HEK293 (cell line): ENCODE data around the gene MRPL23.

Experiments
- CTCF ChIA-PET: fragments of 350-600 bp; formaldehyde crosslinking; extraction: SDS; loops from one replicate; lab custom pipeline; 2021; ENCODE audit warnings: antibody characterized with exemption; lab: Yijun Ruan, JAX
- POLR2A ChIA-PET: fragments of 300-600 bp; formaldehyde crosslinking; extraction: SDS; loops from one replicate; lab custom pipeline; 2020; ENCODE audit warnings: antibody characterized with exemption, inconsistent platforms; lab: Yijun Ruan, JAX
- H3K27ac ChIP-seq: fragments of 200-500 bp; sonication (Bioruptor generic); 2 replicates; pipeline ENCODE4 v1.5.1; 2014; ENCODE audit warnings: low read depth, low read length, control low read depth, inconsistent platforms; ENCODE audit errors: extremely low read depth
- H3K36me3 ChIP-seq, 2 experiments: fragments of 200-500 bp in 1 of 2; sonication (Bioruptor generic) in 1 of 2; 1 replicate in 1 of 2; 2 replicates in 1 of 2; pipeline ENCODE4 v1.5.1; 2014 to 2017; ENCODE audit warnings: inconsistent platforms in 2 of 2, low read length in 2 of 2; ENCODE audit not compliant: control insufficient read depth in 2 of 2, insufficient read depth in 1 of 2
- H3K4me1 ChIP-seq: fragments of 200-500 bp; sonication (Bioruptor generic); 2 replicates; pipeline ENCODE4 v1.5.1; 2014; ENCODE audit warnings: mild to moderate bottlenecking, low read length, inconsistent platforms; ENCODE audit not compliant: control insufficient read depth, insufficient read depth
- H3K4me3 ChIP-seq: 2 replicates; pipeline ENCODE4 v1.5.1; 2011; ENCODE audit warnings: low read depth, mild to moderate bottlenecking, control low read depth, low read length, moderate library complexity
- H3K9me3 ChIP-seq: fragments of 200-500 bp; sonication (Bioruptor generic); 2 replicates; pipeline ENCODE4 v1.5.1; 2014; ENCODE audit warnings: low read depth, low read length, inconsistent platforms; ENCODE audit not compliant: control insufficient read depth, insufficient read depth
- BCL11A ChIP-seq: fragments of 450-650 bp; formaldehyde crosslinking; IDR thresholded peaks from 2 replicates; pipeline ENCODE4 v1.5.1; 2016; ENCODE audit warnings: low read depth, missing biosample characterization, missing genetic modification characterization
- HOXC10 ChIP-seq: sonication (generic); formaldehyde crosslinking; IDR thresholded peaks from 2 replicates; pipeline ENCODE4 v1.8.1; 2023; ENCODE audit warnings: mild to moderate bottlenecking, missing genetic modification reagents
- KLF7 ChIP-seq: fragments of 450-650 bp; formaldehyde crosslinking; IDR thresholded peaks from 2 replicates; pipeline ENCODE4 v1.5.1; 2016; ENCODE audit warnings: missing biosample characterization, missing genetic modification characterization, borderline replicate concordance
- OSR2 ChIP-seq: fragments of 450-650 bp; formaldehyde crosslinking; IDR thresholded peaks from 2 replicates; pipeline ENCODE4 v1.5.1; 2016; ENCODE audit warnings: missing biosample characterization, missing genetic modification characterization
- SCRT2 ChIP-seq: fragments of 450-650 bp; formaldehyde crosslinking; IDR thresholded peaks from 2 replicates; pipeline ENCODE4 v1.5.1; 2016; ENCODE audit warnings: missing biosample characterization, missing genetic modification characterization
- TCF7L2 ChIP-seq: IDR thresholded peaks from 2 replicates; pipeline ENCODE4 v1.6.1; 2011; ENCODE audit warnings: low read depth, mild to moderate bottlenecking, inconsistent platforms, low read length, moderate library complexity, borderline replicate concordance
- TRIM28 ChIP-seq: IDR thresholded peaks from 2 replicates; pipeline ENCODE4 v1.6.1; 2011; ENCODE audit warnings: low read length, control low read depth, borderline replicate concordance
- ZFHX2 ChIP-seq: fragments of 450-650 bp; formaldehyde crosslinking; conservative IDR thresholded peaks from 2 replicates; pipeline ENCODE4 v1.5.1; 2016; ENCODE audit warnings: missing biosample characterization, missing genetic modification characterization
- ZFP37 ChIP-seq: fragments of 450-650 bp; formaldehyde crosslinking; IDR thresholded peaks from 2 replicates; pipeline ENCODE4 v1.5.1; 2016; ENCODE audit warnings: missing biosample characterization, missing genetic modification characterization
- ZNF202 ChIP-seq: fragments of 450-650 bp; formaldehyde crosslinking; IDR thresholded peaks from 2 replicates; pipeline ENCODE4 v1.5.1; 2016; ENCODE audit warnings: missing biosample characterization, missing genetic modification characterization, borderline replicate concordance
- ZNF211 ChIP-seq: fragments of 450-650 bp; formaldehyde crosslinking; IDR thresholded peaks from 2 replicates; pipeline ENCODE4 v1.5.1; 2016; ENCODE audit warnings: low read depth, missing biosample characterization, missing genetic modification characterization
- ZNF354C ChIP-seq: fragments of 450-650 bp; formaldehyde crosslinking; IDR thresholded peaks from 2 replicates; pipeline ENCODE4 v1.5.1; 2016; ENCODE audit warnings: missing biosample characterization, missing genetic modification characterization, low read depth, borderline replicate concordance
- ZNF48 ChIP-seq: fragments of 450-650 bp; formaldehyde crosslinking; IDR thresholded peaks from 2 replicates; pipeline ENCODE4 v1.5.1; 2016; ENCODE audit warnings: missing biosample characterization, missing genetic modification characterization
- ZNF514 ChIP-seq: fragments of 450-650 bp; formaldehyde crosslinking; IDR thresholded peaks from 2 replicates; pipeline ENCODE4 v1.5.1; 2016; ENCODE audit warnings: missing biosample characterization, missing genetic modification characterization
- ZNF623 ChIP-seq: fragments of 450-650 bp; formaldehyde crosslinking; IDR thresholded peaks from 2 replicates; pipeline ENCODE4 v1.5.1; 2016; ENCODE audit warnings: missing biosample characterization, missing genetic modification characterization
- ZNF624 ChIP-seq: fragments of 450-650 bp; formaldehyde crosslinking; IDR thresholded peaks from 2 replicates; pipeline ENCODE4 v1.5.1; 2017; ENCODE audit warnings: missing biosample characterization, missing genetic modification characterization
- ZNF768 ChIP-seq: fragments of 450-650 bp; formaldehyde crosslinking; IDR thresholded peaks from 2 replicates; pipeline ENCODE4 v1.5.1; 2018; ENCODE audit warnings: missing biosample characterization, mild to moderate bottlenecking, missing genetic modification characterization
- TF ChIP-seq, protein P1 (sequence below): fragments of 450-650 bp; formaldehyde crosslinking; IDR thresholded peaks from 2 replicates; pipeline ENCODE4 v1.5.1; 2016; ENCODE audit warnings: missing biosample characterization, missing genetic modification characterization, low read depth
- TF ChIP-seq, protein P2 (sequence below): fragments of 450-650 bp; formaldehyde crosslinking; IDR thresholded peaks from 2 replicates; pipeline ENCODE4 v1.5.1; 2017; ENCODE audit warnings: missing biosample characterization, missing genetic modification characterization
- TF ChIP-seq, protein P3 (sequence below): fragments of 450-650 bp; formaldehyde crosslinking; IDR thresholded peaks from 2 replicates; pipeline ENCODE4 v1.5.1; 2016; ENCODE audit warnings: missing biosample characterization, missing genetic modification characterization

Gene MRPL23

DNA sequence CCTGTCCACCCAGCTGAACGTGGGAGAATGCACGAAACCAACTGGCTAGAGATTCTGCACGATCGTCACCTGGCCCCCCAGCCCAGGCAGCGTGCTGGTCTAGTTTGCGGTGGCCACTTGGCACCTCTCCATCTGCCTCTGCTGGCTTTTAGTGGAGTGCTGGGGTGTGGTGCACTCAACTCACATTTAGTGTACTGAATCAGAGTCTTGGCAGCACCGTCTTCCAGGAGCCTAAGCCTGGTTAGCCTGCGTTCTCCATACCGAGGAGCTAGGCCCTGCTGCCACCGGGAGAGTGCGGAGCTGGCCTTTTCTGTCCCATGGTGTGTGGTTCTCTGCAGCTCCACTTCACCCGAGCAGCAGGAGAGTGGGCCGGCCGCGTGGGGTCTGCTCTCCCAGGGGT lies 2.8 kb downstream of the MRPL23 start (continued):
- TF ChIP-seq ZNF354C (tag by site-specific recombination): no peak
- no peak for TF ChIP-seq ZFHX2

DNA sequence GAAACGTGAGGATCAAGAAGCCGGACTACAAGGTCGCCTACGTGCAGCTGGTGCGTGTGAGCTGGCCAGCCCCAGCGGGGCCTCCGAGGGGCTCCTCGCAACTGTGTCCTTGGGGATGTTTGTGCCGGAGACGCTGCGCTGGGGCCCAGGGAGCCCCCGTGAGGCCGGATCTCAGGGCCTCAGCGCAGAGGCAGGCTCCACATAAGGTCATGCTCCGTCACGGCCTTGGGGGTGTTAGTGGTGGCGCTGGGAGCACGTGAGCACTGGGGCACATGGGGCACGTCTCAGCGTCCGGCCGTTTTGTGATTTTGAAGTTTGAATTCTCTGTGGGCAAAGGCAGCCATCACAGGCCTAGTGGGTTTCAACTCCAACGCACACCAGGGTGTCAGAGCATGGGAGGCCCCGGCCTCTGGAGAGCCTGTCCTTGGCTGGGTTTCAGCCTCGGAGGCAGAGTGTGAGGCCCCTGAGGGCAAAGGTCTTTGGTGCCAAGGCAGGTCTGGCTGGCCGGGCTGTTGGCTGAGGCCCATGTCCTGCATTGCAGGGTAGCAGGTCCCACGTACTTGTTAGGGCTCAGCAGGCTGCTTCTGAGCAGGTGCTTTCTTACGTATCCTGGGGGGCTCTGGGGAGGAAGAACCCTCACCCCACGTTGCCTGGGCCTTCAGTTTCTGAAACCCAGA lies 5.8 kb downstream of the MRPL23 start:
- Histone ChIP-seq H3K4me1 (no peaks in the 10 kb centered on the region), H3K27ac (no peak overlapping the region), H3K9me3 (no peaks in the 10 kb centered on the region), H3K4me3 (no peak overlapping the region), H3K36me3 (no peaks in the 10 kb centered on the region)
- CTCF ChIA-PET: interaction anchor here (0.6 to 1.2 kb wide), 5 partner anchors 46 to 199 kb away, joined by 3 to 4 read pairs (median 3); no protein-coding TSS in a partner anchor
- TF ChIP-seq ZNF624 (tag by site-specific recombination) (no peak), ZNF48 (no peak)
- TF ChIP-seq, protein P1, sequence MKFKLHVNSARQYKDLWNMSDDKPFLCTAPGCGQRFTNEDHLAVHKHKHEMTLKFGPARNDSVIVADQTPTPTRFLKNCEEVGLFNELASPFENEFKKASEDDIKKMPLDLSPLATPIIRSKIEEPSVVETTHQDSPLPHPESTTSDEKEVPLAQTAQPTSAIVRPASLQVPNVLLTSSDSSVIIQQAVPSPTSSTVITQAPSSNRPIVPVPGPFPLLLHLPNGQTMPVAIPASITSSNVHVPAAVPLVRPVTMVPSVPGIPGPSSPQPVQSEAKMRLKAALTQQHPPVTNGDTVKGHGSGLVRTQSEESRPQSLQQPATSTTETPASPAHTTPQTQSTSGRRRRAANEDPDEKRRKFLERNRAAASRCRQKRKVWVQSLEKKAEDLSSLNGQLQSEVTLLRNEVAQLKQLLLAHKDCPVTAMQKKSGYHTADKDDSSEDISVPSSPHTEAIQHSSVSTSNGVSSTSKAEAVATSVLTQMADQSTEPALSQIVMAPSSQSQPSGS (tag by site-specific recombination): no peak
- TF ChIP-seq, protein P2, sequence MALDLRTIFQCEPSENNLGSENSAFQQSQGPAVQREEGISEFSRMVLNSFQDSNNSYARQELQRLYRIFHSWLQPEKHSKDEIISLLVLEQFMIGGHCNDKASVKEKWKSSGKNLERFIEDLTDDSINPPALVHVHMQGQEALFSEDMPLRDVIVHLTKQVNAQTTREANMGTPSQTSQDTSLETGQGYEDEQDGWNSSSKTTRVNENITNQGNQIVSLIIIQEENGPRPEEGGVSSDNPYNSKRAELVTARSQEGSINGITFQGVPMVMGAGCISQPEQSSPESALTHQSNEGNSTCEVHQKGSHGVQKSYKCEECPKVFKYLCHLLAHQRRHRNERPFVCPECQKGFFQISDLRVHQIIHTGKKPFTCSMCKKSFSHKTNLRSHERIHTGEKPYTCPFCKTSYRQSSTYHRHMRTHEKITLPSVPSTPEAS: no peak
- TF ChIP-seq, all 188 proteins: peak for 0
- POLR2A ChIA-PET: no interaction called here

DNA sequence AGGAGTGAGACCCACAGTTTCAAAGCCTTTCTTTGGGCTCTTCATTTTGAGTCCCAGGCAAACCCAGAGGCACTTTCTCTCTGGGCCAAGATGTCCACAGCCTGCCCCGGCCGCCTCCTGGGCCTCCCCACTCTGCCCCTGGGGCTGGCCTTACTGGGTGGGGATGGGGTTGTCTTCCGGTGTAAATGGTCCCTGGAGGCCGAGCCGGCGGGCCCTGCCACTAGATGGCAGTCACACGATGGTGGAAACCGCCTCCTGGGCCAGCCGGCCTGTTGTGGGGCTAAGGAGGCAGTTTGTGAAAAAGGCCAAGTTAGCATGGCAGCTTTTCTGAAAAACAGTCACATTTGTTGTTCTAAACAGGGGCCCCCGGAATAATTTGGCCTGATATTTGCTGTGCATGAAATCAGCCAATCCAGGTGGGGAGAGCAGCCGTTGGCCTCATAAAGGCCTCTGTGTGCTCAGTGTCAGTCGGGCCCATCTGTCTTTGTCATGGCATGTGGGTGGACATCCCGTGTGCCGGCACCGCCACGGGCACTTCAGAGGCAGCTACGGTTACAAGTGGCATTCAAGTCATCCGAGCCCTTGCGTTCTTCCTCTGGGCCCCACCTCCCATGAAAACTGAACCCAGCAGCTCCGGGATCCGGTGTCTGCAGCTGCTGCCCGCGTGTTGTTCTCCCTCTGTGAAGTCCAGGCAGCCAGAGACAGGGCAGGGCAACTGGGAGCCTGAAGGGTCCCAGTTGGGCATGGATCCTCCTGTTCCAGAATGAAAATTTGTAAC lies 6.5 kb downstream of the MRPL23 start:
- no peak overlapping the region for H3K4me3 ChIP-seq
- no peak overlapping the region for H3K27ac ChIP-seq
- H3K4me1 ChIP-seq: no peaks in the 10 kb centered on the region
- no peaks in the 10 kb centered on the region for H3K36me3 ChIP-seq
- POLR2A ChIA-PET: no interaction called here
- TF ChIP-seq KLF7 (tag by site-specific recombination) (no peak), SCRT2 (tag by site-specific recombination) (no peak), BCL11A (tag by site-specific recombination) (no peak), ZNF514 (no peak), TCF7L2 (no peak), TRIM28 (no peak), HOXC10 (CRISPR knock-in tag) (no peak), ZNF768 (no peak), ZFHX2 (no peak), ZNF202 (tag by site-specific recombination) (no peak), ZFP37 (tag by site-specific recombination) (no peak), ZNF211 (tag by site-specific recombination) (no peak), ZNF623 (tag by site-specific recombination) (no peak), OSR2 (no peak)
- TF ChIP-seq, protein P3, sequence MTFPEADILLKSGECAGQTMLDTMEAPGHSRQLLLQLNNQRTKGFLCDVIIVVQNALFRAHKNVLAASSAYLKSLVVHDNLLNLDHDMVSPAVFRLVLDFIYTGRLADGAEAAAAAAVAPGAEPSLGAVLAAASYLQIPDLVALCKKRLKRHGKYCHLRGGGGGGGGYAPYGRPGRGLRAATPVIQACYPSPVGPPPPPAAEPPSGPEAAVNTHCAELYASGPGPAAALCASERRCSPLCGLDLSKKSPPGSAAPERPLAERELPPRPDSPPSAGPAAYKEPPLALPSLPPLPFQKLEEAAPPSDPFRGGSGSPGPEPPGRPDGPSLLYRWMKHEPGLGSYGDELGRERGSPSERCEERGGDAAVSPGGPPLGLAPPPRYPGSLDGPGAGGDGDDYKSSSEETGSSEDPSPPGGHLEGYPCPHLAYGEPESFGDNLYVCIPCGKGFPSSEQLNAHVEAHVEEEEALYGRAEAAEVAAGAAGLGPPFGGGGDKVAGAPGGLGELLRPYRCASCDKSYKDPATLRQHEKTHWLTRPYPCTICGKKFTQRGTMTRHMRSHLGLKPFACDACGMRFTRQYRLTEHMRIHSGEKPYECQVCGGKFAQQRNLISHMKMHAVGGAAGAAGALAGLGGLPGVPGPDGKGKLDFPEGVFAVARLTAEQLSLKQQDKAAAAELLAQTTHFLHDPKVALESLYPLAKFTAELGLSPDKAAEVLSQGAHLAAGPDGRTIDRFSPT (tag by site-specific recombination): no peak
- CTCF ChIA-PET: interaction anchor here (0.6 to 2.5 kb wide), 8 partner anchors 46 to 203 kb away, joined by 3 to 19 read pairs (median 3); no protein-coding TSS in a partner anchor
- H3K9me3 ChIP-seq: no peaks in the 10 kb centered on the region
